CD14-positive monocyte (primary cell): ENCODE data around the gene TBCCD1. TPM values are rescaled to one million over a fixed set of nuclear protein-coding genes. Genes with fewer than 3 reads are reported as not detected.
"Not testable (repeated sequence)": the region's sequence is repeated elsewhere in the genome, so short reads cannot be mapped to it uniquely, and the experiment has no call there.

Experiments used
- DNase-seq, 3 donors: peaks; one replicate each; pipeline ENCODE4 v3.0.0-alpha.2; 2011 to 2022
- H2AFZ ChIP-seq: 2 replicates; pipeline ENCODE4 v1.6.0; 2012; ENCODE audit warnings: mild to moderate bottlenecking, low read depth, low read length, inconsistent platforms; ENCODE audit not compliant: insufficient read depth, poor library complexity, severe bottlenecking
- H3K27ac ChIP-seq, 2 donors: 1 replicate in 1 of 2; 2 replicates in 1 of 2; pipeline ENCODE4 v1.5.1; 2012 to 2013; ENCODE audit warnings: low read length in 2 of 2, control low read depth in 1 of 2, inconsistent platforms in 1 of 2, low read depth in 1 of 2, mild to moderate bottlenecking in 1 of 2
- H3K27me3 ChIP-seq, 2 donors: one replicate each; pipeline versions ENCODE4 v1.6.0 to v1.6.1; 2011 to 2013; ENCODE audit warnings: low read length in 2 of 2; ENCODE audit not compliant: control insufficient read depth in 2 of 2, insufficient read depth in 2 of 2
- H3K36me3 ChIP-seq, 2 donors: replicated peaks in 1 of 2; 1 replicate in 1 of 2; 2 replicates in 1 of 2; pipeline versions ENCODE4 v1.5.1 to v1.6.1; 2012 to 2013; ENCODE audit warnings: low read length in 2 of 2, control low read depth in 1 of 2, inconsistent platforms in 1 of 2, mild to moderate bottlenecking in 1 of 2; ENCODE audit not compliant: insufficient read depth in 2 of 2, control insufficient read depth in 1 of 2
- H3K4me1 ChIP-seq, 2 donors: 1 replicate in 1 of 2; 2 replicates in 1 of 2; pipeline versions ENCODE4 v1.5.1 to v1.6.1; 2012 to 2013; ENCODE audit warnings: low read length in 2 of 2, control low read depth in 1 of 2, inconsistent platforms in 1 of 2, mild to moderate bottlenecking in 1 of 2, moderate library complexity in 1 of 2; ENCODE audit not compliant: insufficient read depth in 2 of 2, control insufficient read depth in 1 of 2
- H3K4me2 ChIP-seq: replicated peaks from 2 replicates; pipeline ENCODE3; 2012; ENCODE audit warnings: low read length, moderate library complexity, mild to moderate bottlenecking; ENCODE audit not compliant: poor library complexity, severe bottlenecking; ENCODE audit errors: extremely low read depth
- H3K4me3 ChIP-seq, 3 experiments: fragments of 200-600 bp in 1 of 3; sonication (generic) in 1 of 3; replicated peaks in 1 of 3; 1 replicate in 2 of 3; 2 replicates in 1 of 3; pipeline ENCODE4 v1.5.1; 2011 to 2013; ENCODE audit warnings: low read length in 3 of 3, mild to moderate bottlenecking in 3 of 3, control low read depth in 2 of 3, low read depth in 2 of 3, inconsistent platforms in 1 of 3, moderate library complexity in 1 of 3
- H3K79me2 ChIP-seq: 2 replicates; pipeline ENCODE4 v1.6.0; 2012; ENCODE audit warnings: mild to moderate bottlenecking, control low read depth, inconsistent platforms, low read length, moderate library complexity; ENCODE audit not compliant: insufficient read depth
- H3K9ac ChIP-seq: 2 replicates; pipeline ENCODE4 v1.6.0; 2017; ENCODE audit warnings: low read length, mild to moderate bottlenecking; ENCODE audit not compliant: insufficient read depth, poor library complexity, severe bottlenecking
- H3K9me3 ChIP-seq, 2 donors: replicated peaks in 1 of 2; 1 replicate in 1 of 2; 2 replicates in 1 of 2; pipeline versions ENCODE4 v1.5.1 to v1.6.1; 2012 to 2013; ENCODE audit warnings: low read length in 2 of 2, control low read depth in 1 of 2; ENCODE audit not compliant: control insufficient read depth in 1 of 2, insufficient read depth in 1 of 2
- H4K20me1 ChIP-seq: 2 replicates; pipeline ENCODE4 v1.6.0; 2012; ENCODE audit warnings: mild to moderate bottlenecking, low read length, control low read depth, moderate library complexity; ENCODE audit not compliant: insufficient read depth
- H3K27ac Mint-ChIP-seq, 7 donors: one replicate each; pipeline ENCODE4 v1.8.0; 2020; ENCODE audit warnings: mild to moderate bottlenecking in 7 of 7, mixed read lengths in 7 of 7, moderate library complexity in 6 of 7, inconsistent platforms in 2 of 7
- H3K27me3 Mint-ChIP-seq, 3 donors: one replicate each; pipeline ENCODE4 v1.8.0; 2021 to 2022; ENCODE audit warnings: low read depth in 3 of 3, mild to moderate bottlenecking in 3 of 3, mixed read lengths in 3 of 3, moderate library complexity in 3 of 3, inconsistent platforms in 1 of 3
- H3K36me3 Mint-ChIP-seq, 2 donors: one replicate each; pipeline ENCODE4 v1.8.0; 2020; ENCODE audit warnings: mixed read lengths in 2 of 2, inconsistent platforms in 1 of 2, mild to moderate bottlenecking in 1 of 2
- H3K4me1 Mint-ChIP-seq: one replicate; pipeline ENCODE4 v1.8.0; 2020; ENCODE audit warnings: mild to moderate bottlenecking, mixed read lengths
- H3K4me3 Mint-ChIP-seq, 2 donors: one replicate each; pipeline ENCODE4 v1.8.0; 2020; ENCODE audit warnings: mild to moderate bottlenecking in 2 of 2, mixed read lengths in 2 of 2, moderate library complexity in 1 of 2
- H3K9me3 Mint-ChIP-seq, 7 donors: one replicate each; pipeline ENCODE4 v1.8.0; 2020 to 2022; ENCODE audit warnings: mixed read lengths in 7 of 7, mild to moderate bottlenecking in 6 of 7, moderate library complexity in 6 of 7, inconsistent platforms in 2 of 7
- CTCF ChIP-seq: fragments of 200-600 bp; IDR thresholded peaks from one replicate; pipeline ENCODE4 v1.8.0; 2022; ENCODE audit warnings: antibody characterized with exemption, mild to moderate bottlenecking
- WGBS: methylation state at CpG from one replicate; pipeline ENCODE4 v1.1.5; 2013; ENCODE audit warnings: missing lambda C conversion rate; ENCODE audit not compliant: insufficient coverage; 5-methylcytosine and 5-hydroxymethylcytosine counted together
- intact Hi-C, 2 donors: fragments of 100-400 bp; cut with micrococcal nuclease; formaldehyde crosslinking; loops; one replicate each; pipeline versions ENCODE4 v1.15.0 to v1.15.1; 2023
- polyA plus RNA-seq, 3 donors: library from polyadenylated mRNA; depleted of rRNA in 1 of 3; unstranded in 2 of 3; stranded (reverse) in 1 of 3; fragments of 300-500 nt in 2 of 3; fragments of >200 nt in 1 of 3; fragmentation: Illumina TruSeq in 2 of 3; gene quantifications; 1 replicate in 2 of 3; 2 replicates in 1 of 3; pipeline ENCODE4 v1.2.3, GENCODE V29; 2012 to 2021

Gene TBCCD1
- polyA plus RNA-seq, 3 donors = 9.2 to 9.6 (median 9.6) TPM

- H3K4me3 ChIP-seq, H3K9me3 ChIP-seq, intact Hi-C loops, H4K20me1 ChIP-seq, H3K27me3 Mint-ChIP-seq, H3K4me3 Mint-ChIP-seq, H2AFZ ChIP-seq, H3K36me3 ChIP-seq, H3K79me2 ChIP-seq, DNase-seq, H3K4me1 ChIP-seq, H3K9ac ChIP-seq, H3K36me3 Mint-ChIP-seq, H3K27ac Mint-ChIP-seq, H3K27me3 ChIP-seq, H3K4me2 ChIP-seq, H3K27ac ChIP-seq, H3K4me1 Mint-ChIP-seq: not testable (repeated sequence)
- no CpG with 5 or more reads among the region's 2 CpGs for WGBS
- H3K9me3 Mint-ChIP-seq = peaks cover 2 to 14% (median 7%) of the 10 kb centered on the region in 7 donors
Observed at GRCh38 chr3:186498022-186498421, 69.1 kb downstream of the TBCCD1 start.

GRCh38 chr3:186497608-186498007, 69.5 kb downstream of the TBCCD1 start:
- Histone ChIP-seq H3K79me2 (no peaks in the 10 kb centered on the region), H3K4me3 (no peak overlapping the region), H3K27ac (no peak overlapping the region), H3K9me3 (no peaks in the 10 kb centered on the region), H3K36me3 (no peaks in the 10 kb centered on the region), H3K4me1 (no peaks in the 10 kb centered on the region), H3K9ac (no peak overlapping the region), H3K4me2 (no peak overlapping the region), H3K27me3 (no peaks in the 10 kb centered on the region), H2AFZ (no peak overlapping the region), H4K20me1 (no peaks in the 10 kb centered on the region)
- no peaks in the 10 kb centered on the region for H3K36me3 Mint-ChIP-seq
- intact Hi-C loops = no loop called here
- H3K27me3 Mint-ChIP-seq = peaks cover 0 to 9% (median 2%) of the 10 kb centered on the region in 3 donors
- H3K9me3 Mint-ChIP-seq = peaks cover 2 to 14% (median 7%) of the 10 kb centered on the region in 7 donors
- no peak for TF ChIP-seq CTCF
- H3K4me1 Mint-ChIP-seq = peaks cover 1% of the 10 kb centered on the region
- no peak for DNase-seq
- no peak overlapping the region for H3K27ac Mint-ChIP-seq
- 97% methylated on average over 3 of the region's 4 CpGs for WGBS
- H3K4me3 Mint-ChIP-seq = no peak overlapping the region
